Cardiac fibroblast (primary cell): ENCODE data around the gene SNCAIP.

Experiments used
- DNase-seq, 2 donors: peaks; one replicate each; pipeline versions ENCODE4 v3.0.0 to v3.0.0-alpha.2; 2010; ENCODE audit warnings: low read depth in 2 of 2
- H3K4me3 ChIP-seq, 2 donors: replicated peaks in 1 of 2; 1 replicate in 1 of 2; 2 replicates in 1 of 2; pipeline ENCODE4 v1.5.1; 2011; ENCODE audit warnings: low read depth in 2 of 2, low read length in 2 of 2, mild to moderate bottlenecking in 2 of 2, moderate library complexity in 1 of 2
- CTCF ChIP-seq: IDR thresholded peaks from one replicate; pipeline ENCODE4 v1.5.1; 2011; ENCODE audit warnings: low read depth, mild to moderate bottlenecking, low read length, inconsistent platforms

Gene SNCAIP

GRCh38 chr5:122415030-122415800 lies 103.2 kb downstream of the SNCAIP start:
- peak; percentile 80 for TF ChIP-seq CTCF
- H3K4me3 ChIP-seq, result no peak overlapping the region
- peak; percentile 75 to 84 for DNase-seq

GRCh38 chr5:122415801-122416120 lies 103.7 kb downstream of the SNCAIP start:
- TF ChIP-seq CTCF, result no peak
- H3K4me3 ChIP-seq, result no peak overlapping the region
- DNase-seq, result no peak

- H3K4me3 ChIP-seq, result no peak overlapping the region
- TF ChIP-seq CTCF, result no peak
- no peak for DNase-seq
These were observed 107.3 kb downstream of the SNCAIP start for GRCh38 chr5:122419142-122419894.

- no peak for DNase-seq
- no peak for TF ChIP-seq CTCF
- H3K4me3 ChIP-seq, result no peak overlapping the region
These were observed 108.1 kb downstream of the SNCAIP start for GRCh38 chr5:122420091-122420490.

DNA sequence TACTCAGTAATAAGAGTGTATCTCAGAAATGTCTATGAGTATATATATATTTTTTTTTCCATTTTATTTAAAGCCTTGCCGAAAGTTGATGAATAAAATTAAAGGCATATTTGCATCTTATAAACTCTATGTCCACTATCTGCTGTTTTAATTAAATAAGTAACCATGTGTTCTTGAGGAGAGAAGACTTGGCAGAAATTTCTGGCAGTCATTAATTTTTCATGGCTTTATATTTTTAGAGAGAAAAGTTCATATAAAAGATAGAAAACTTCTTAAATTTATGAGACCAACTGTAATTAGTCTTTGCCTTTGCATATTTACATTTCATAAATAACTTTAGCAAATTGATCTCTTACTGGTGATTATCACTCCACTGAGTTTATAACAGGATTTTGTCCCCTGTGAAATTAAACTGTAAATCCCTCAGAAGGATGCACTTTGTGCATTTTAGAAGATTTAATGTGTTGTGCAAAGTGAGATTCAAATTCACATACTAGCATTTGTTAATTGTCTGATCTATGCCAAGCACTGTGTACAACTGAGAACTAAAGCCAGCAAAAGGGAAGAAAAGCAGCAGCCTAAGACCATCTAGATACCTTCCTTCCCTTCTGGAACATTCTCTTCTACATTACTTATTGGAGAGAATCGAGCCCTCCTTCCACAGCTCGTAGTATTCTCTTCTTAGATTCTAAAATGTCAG lies 108.7 kb downstream of the SNCAIP start:
- DNase-seq, result no peak
- no peak overlapping the region for H3K4me3 ChIP-seq
- TF ChIP-seq CTCF, result no peak

DNA sequence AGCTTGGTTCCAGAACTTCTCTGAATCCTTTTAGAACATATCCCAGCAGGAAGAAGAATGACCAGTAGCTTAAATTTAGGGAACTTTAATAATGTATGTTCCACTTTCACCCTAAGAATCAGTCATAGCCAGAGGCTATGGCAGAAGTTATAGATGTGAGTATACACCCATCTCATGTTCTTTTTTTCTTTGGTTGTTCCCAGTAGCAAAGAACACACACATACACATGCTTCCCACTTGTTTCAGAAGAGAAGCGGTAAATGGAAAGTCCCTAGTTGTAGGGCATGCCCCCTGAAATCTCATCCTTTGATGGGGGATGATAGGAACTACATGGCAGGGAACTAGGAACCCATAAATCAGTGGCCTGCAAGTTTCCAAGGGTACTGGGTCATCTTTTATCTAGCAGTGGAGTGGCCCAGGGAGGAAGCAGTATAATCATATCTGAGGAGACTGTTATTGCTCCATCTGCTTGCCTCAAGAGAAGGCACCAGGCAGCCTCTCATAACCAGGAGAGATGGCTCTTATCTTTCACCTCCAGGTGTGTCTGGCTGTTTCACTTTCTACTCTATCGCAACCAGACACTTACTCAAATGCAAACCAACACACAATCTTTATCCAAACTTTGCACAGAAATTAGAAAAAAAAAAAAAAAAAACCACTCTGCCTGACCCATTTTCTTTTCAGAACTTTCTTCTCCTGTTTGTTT lies 109.5 kb downstream of the SNCAIP start:
- H3K4me3 ChIP-seq, result no peak overlapping the region
- TF ChIP-seq CTCF, result no peak
- no peak for DNase-seq
